Left ventricle myocardium inferior (tissue), 1 donor: ENCODE results near the gene FRRS1. TPM values are rescaled to one million over a fixed set of nuclear protein-coding genes. Genes with fewer than 3 reads are reported as not detected.
"Not testable (repeated sequence)": the region's sequence is repeated elsewhere in the genome, so short reads cannot be mapped to it uniquely, and the experiment has no call there.

Source experiments
- DNase-seq: peaks from one replicate; pipeline ENCODE4 v3.0.0-alpha.2; 2020
- H3K27ac ChIP-seq: fragments of 200-600 bp; replicated peaks from 2 replicates; pipeline ENCODE4 v1.8.0; 2021
- H3K27me3 ChIP-seq: fragments of 200-600 bp; 2 replicates; pipeline ENCODE4 v1.8.0; 2021; ENCODE audit warnings: low read depth
- H3K36me3 ChIP-seq: fragments of 200-600 bp; 2 replicates; pipeline ENCODE4 v1.8.0; 2021
- H3K4me1 ChIP-seq: fragments of 200-600 bp; 2 replicates; pipeline ENCODE4 v1.8.0; 2021
- H3K4me3 ChIP-seq: fragments of 200-600 bp; 2 replicates; pipeline ENCODE4 v1.8.0; 2021; ENCODE audit warnings: mild to moderate bottlenecking, moderate library complexity
- H3K9me3 ChIP-seq: fragments of 200-600 bp; replicated peaks from 2 replicates; pipeline ENCODE4 v1.8.0; 2021
- CTCF ChIP-seq: fragments of 200-600 bp; IDR thresholded peaks from 2 replicates; pipeline ENCODE4 v1.8.0; 2021; ENCODE audit warnings: antibody characterized with exemption, mild to moderate bottlenecking, borderline replicate concordance
- intact Hi-C: fragments of 100-400 bp; cut with micrococcal nuclease; formaldehyde crosslinking; loops from one replicate; pipeline ENCODE4 v1.11.0; 2022
- total RNA-seq: library from RNA; stranded (reverse); fragmentation: NEBNext Ultra II Directional; extraction: Animal tissue kit (Norgen Biotek cat#: 25700); gene quantifications from one replicate; pipeline ENCODE4 v1.2.1, GENCODE V29; 2021
- donor health status: DM: no; HTN: yes; CAD: no; lungs with severe emphysema.

The FRRS1 gene
- total RNA-seq, 1 donor from 2014 or later: 3.8 TPM

GRCh38 chr1:99759518-99760160, 6.8 kb downstream of the FRRS1 start:
- Histone ChIP-seq H3K9me3 (no peaks in the 10 kb centered on the region), H3K36me3 (no peaks in the 10 kb centered on the region), H3K4me3 (no peak overlapping the region), H3K4me1 (no peaks in the 10 kb centered on the region), H3K27ac (no peak overlapping the region), H3K27me3 (no peaks in the 10 kb centered on the region)
- DNase-seq: no peak
- intact Hi-C loops: no loop called here
- TF ChIP-seq CTCF: no peak

- H3K27me3 ChIP-seq, DNase-seq, H3K4me3 ChIP-seq, intact Hi-C loops, H3K4me1 ChIP-seq, H3K9me3 ChIP-seq, H3K36me3 ChIP-seq, H3K27ac ChIP-seq: not testable (repeated sequence)
Measured at GRCh38 chr1:99758686-99759517, 7.5 kb downstream of the FRRS1 start.

GRCh38 chr1:99758073-99758511, 8.3 kb downstream of the FRRS1 start:
- Histone ChIP-seq H3K27ac (no peak overlapping the region), H3K9me3 (no peaks in the 10 kb centered on the region), H3K4me3 (no peak overlapping the region), H3K27me3 (no peaks in the 10 kb centered on the region), H3K4me1 (no peaks in the 10 kb centered on the region), H3K36me3 (no peaks in the 10 kb centered on the region)
- TF ChIP-seq CTCF: no peak
- DNase-seq: no peak
- intact Hi-C loops: no loop called here

GRCh38 chr1:99756598-99756997, 9.8 kb downstream of the FRRS1 start:
- Histone ChIP-seq H3K4me1 (no peaks in the 10 kb centered on the region), H3K27me3 (no peaks in the 10 kb centered on the region), H3K4me3 (no peak overlapping the region), H3K36me3 (no peaks in the 10 kb centered on the region), H3K9me3 (no peaks in the 10 kb centered on the region), H3K27ac (no peak overlapping the region)
- DNase-seq: no peak
- no peak for TF ChIP-seq CTCF
- intact Hi-C loops: no loop called here

GRCh38 chr1:99755664-99756063, 10.8 kb downstream of the FRRS1 start:
- H3K27me3 ChIP-seq: no peaks in the 10 kb centered on the region
- TF ChIP-seq CTCF: no peak
- no peaks in the 10 kb centered on the region for H3K9me3 ChIP-seq
- no peaks in the 10 kb centered on the region for H3K36me3 ChIP-seq
- H3K27ac ChIP-seq: no peak overlapping the region
- DNase-seq: no peak
- H3K4me3 ChIP-seq: no peak overlapping the region
- H3K4me1 ChIP-seq: no peaks in the 10 kb centered on the region
- intact Hi-C loops: no loop called here

GRCh38 chr1:99754697-99755096, 11.7 kb downstream of the FRRS1 start:
- H3K9me3 ChIP-seq: no peaks in the 10 kb centered on the region
- no peaks in the 10 kb centered on the region for H3K4me1 ChIP-seq
- no peak for TF ChIP-seq CTCF
- H3K36me3 ChIP-seq: no peaks in the 10 kb centered on the region
- H3K4me3 ChIP-seq: no peak overlapping the region
- no peaks in the 10 kb centered on the region for H3K27me3 ChIP-seq
- no peak for DNase-seq
- intact Hi-C loops: no loop called here
- no peak overlapping the region for H3K27ac ChIP-seq
